ENCODE data around the gene LRP5. TPM values are rescaled to one million over a fixed set of nuclear protein-coding genes. Genes with fewer than 3 reads are reported as not detected.

The LRP5 gene
- polyA plus RNA-seq, 3 donors = 0.23 to 0.29 TPM; not detected in 1

- H3K9me3 Mint-ChIP-seq = peaks cover 0 to 5% (median 0%) of the 10 kb centered on the region in 7 donors
- H3K27ac Mint-ChIP-seq = no peak overlapping the region
Measured at GRCh38 chr11:68384530-68385081, 72.2 kb downstream of the LRP5 start.

GRCh38 chr11:68385128-68385527, 72.7 kb downstream of the LRP5 start:
- H2AFZ ChIP-seq (ENCODE audit: insufficient read depth, low read depth, low read length, poor library complexity, severe bottlenecking) = no peak overlapping the region
- Mint-ChIP-seq H3K27ac (peak overlapping the region in 1 of 7 donors; percentile 53), H3K36me3 (no peaks in the 10 kb centered on the region), H3K27me3 (ENCODE audit: low read depth in 3 of 3) (peaks cover 4 to 13% (median 10%) of the 10 kb centered on the region in 3 donors), H3K4me3 (no peak overlapping the region), H3K4me1 (peaks cover 19% of the 10 kb centered on the region), H3K9me3 (peaks cover 0 to 2% (median 0%) of the 10 kb centered on the region in 7 donors)
- no peaks in the 10 kb centered on the region for H3K79me2 ChIP-seq (ENCODE audit: insufficient read depth, low read length)
- H3K36me3 ChIP-seq (replicated peaks in 1 of 2; ENCODE audit: control insufficient read depth in 1 of 2, insufficient read depth in 2 of 2, low read length in 2 of 2) = no peaks in the 10 kb centered on the region
- no peaks in the 10 kb centered on the region for H4K20me1 ChIP-seq (ENCODE audit: insufficient read depth, low read length)
- WGBS (ENCODE audit: insufficient coverage) = 96% methylated on average over 8 of the region's 8 CpGs
- H3K27ac ChIP-seq (ENCODE audit: low read depth in 1 of 2, low read length in 2 of 2) = no peak overlapping the region
- peaks cover 10 to 13% of the 10 kb centered on the region in 2 donors for H3K4me1 ChIP-seq (ENCODE audit: control insufficient read depth in 1 of 2, insufficient read depth in 2 of 2, low read length in 2 of 2)
- no peak overlapping the region for H3K9ac ChIP-seq (ENCODE audit: insufficient read depth, low read length, poor library complexity, severe bottlenecking)
- H3K9me3 ChIP-seq (replicated peaks in 1 of 2; ENCODE audit: control insufficient read depth in 1 of 2, insufficient read depth in 1 of 2, low read length in 2 of 2) = no peaks in the 10 kb centered on the region
- no peak for TF ChIP-seq CTCF (IDR thresholded peaks at IDR 0.05)
- H3K27me3 ChIP-seq (ENCODE audit: control insufficient read depth in 2 of 2, insufficient read depth in 2 of 2, low read length in 2 of 2) = no peaks in the 10 kb centered on the region
- H3K4me2 ChIP-seq (replicated peaks; ENCODE audit: extremely low read depth, low read length, poor library complexity, severe bottlenecking) = no peak overlapping the region
- H3K4me3 ChIP-seq (replicated peaks in 1 of 3; ENCODE audit: low read depth in 2 of 3, low read length in 3 of 3) = no peak overlapping the region
- no peak for DNase-seq
- intact Hi-C loops (cut with micrococcal nuclease) = no loop called here

More at GRCh38 chr11:68384530-68385081, 72.2 kb downstream of the LRP5 start:
- no peak for DNase-seq
- peaks cover 7 to 18% (median 15%) of the 10 kb centered on the region in 3 donors for H3K27me3 Mint-ChIP-seq (ENCODE audit: low read depth in 3 of 3)
- H2AFZ ChIP-seq (ENCODE audit: insufficient read depth, low read depth, low read length, poor library complexity, severe bottlenecking) = no peak overlapping the region
- H3K4me2 ChIP-seq (replicated peaks; ENCODE audit: extremely low read depth, low read length, poor library complexity, severe bottlenecking) = no peak overlapping the region
- H3K27ac ChIP-seq (ENCODE audit: low read depth in 1 of 2, low read length in 2 of 2) = no peak overlapping the region
- H3K4me1 ChIP-seq (ENCODE audit: control insufficient read depth in 1 of 2, insufficient read depth in 2 of 2, low read length in 2 of 2) = peaks cover 10 to 13% of the 10 kb centered on the region in 2 donors
- H3K9ac ChIP-seq (ENCODE audit: insufficient read depth, low read length, poor library complexity, severe bottlenecking) = no peak overlapping the region
- WGBS (ENCODE audit: insufficient coverage) = 93% methylated on average over 11 of the region's 13 CpGs
- no peak overlapping the region for H3K4me3 Mint-ChIP-seq
- no peaks in the 10 kb centered on the region for H3K79me2 ChIP-seq (ENCODE audit: insufficient read depth, low read length)
- no peaks in the 10 kb centered on the region for H3K36me3 ChIP-seq (replicated peaks in 1 of 2; ENCODE audit: control insufficient read depth in 1 of 2, insufficient read depth in 2 of 2, low read length in 2 of 2)
- H4K20me1 ChIP-seq (ENCODE audit: insufficient read depth, low read length) = no peaks in the 10 kb centered on the region
- H3K4me1 Mint-ChIP-seq = peaks cover 25% of the 10 kb centered on the region
- no peak for TF ChIP-seq CTCF (IDR thresholded peaks at IDR 0.05)
- H3K27me3 ChIP-seq (ENCODE audit: control insufficient read depth in 2 of 2, insufficient read depth in 2 of 2, low read length in 2 of 2) = no peaks in the 10 kb centered on the region
- H3K36me3 Mint-ChIP-seq = no peaks in the 10 kb centered on the region
- no peaks in the 10 kb centered on the region for H3K9me3 ChIP-seq (replicated peaks in 1 of 2; ENCODE audit: control insufficient read depth in 1 of 2, insufficient read depth in 1 of 2, low read length in 2 of 2)
- no peak overlapping the region for H3K4me3 ChIP-seq (replicated peaks in 1 of 3; ENCODE audit: low read depth in 2 of 3, low read length in 3 of 3)
- intact Hi-C loops (cut with micrococcal nuclease) = loop anchor here in 1 of 2 donors (5.0 kb wide), 1 partner anchor 127 kb away; no protein-coding TSS in a partner anchor

All from CD14-positive monocyte (primary cell).